GM18519 (cell line): ENCODE data around the gene TPP1.

Experiments
- ATAC-seq: cut with Tn5 transposase; IDR thresholded peaks from one replicate; pipeline ENCODE4 v1.9.1; 2021; ENCODE audit warnings: mild to moderate bottlenecking, moderate library complexity; ENCODE audit not compliant: unreplicated experiment, low FRiP score

The TPP1 gene

GRCh38 chr11:6612213-6613041 is 6.8 kb downstream of the TPP1 start, which contains the start of gene TAF10:
TSS of gene TAF10 (minus strand) at chr11:6612216. CDS start at chr11:6612189, 27 bp downstream.
- peak; percentile 80 for ATAC-seq

GRCh38 chr11:6611963-6612212 is 7.3 kb downstream of the TPP1 start:
- ATAC-seq = peak; percentile 11

- ATAC-seq = no peak
Observed at GRCh38 chr11:6611092-6611962, 7.9 kb downstream of the TPP1 start.

- ATAC-seq = no peak
Observed at GRCh38 chr11:6610591-6610990, 8.6 kb downstream of the TPP1 start.

- no peak for ATAC-seq
Observed at GRCh38 chr11:6609502-6610015, 9.7 kb downstream of the TPP1 start.

- ATAC-seq = no peak
Observed at GRCh38 chr11:6608726-6609501, 10.3 kb downstream of the TPP1 start.

GRCh38 chr11:6608011-6608410 is 11.2 kb downstream of the TPP1 start:
- no peak for ATAC-seq

- ATAC-seq = no peak
Observed at GRCh38 chr11:6607190-6607795, 11.9 kb downstream of the TPP1 start.

GRCh38 chr11:6606471-6607189 is 12.6 kb downstream of the TPP1 start:
- ATAC-seq = peak; percentile 31

GRCh38 chr11:6604790-6605189 is 14.4 kb downstream of the TPP1 start:
- no peak for ATAC-seq

GRCh38 chr11:6604081-6604626 is 15.1 kb downstream of the TPP1 start:
- peak; percentile 37 for ATAC-seq

GRCh38 chr11:6603287-6604080 is 15.7 kb downstream of the TPP1 start, which contains the start of the genes ILK and RRP8:
TSS of gene ILK (plus strand) at chr11:6603774. CDS start at chr11:6604272, 498 bp downstream.
TSS of gene RRP8 (minus strand) at chr11:6603616. CDS start at chr11:6603502, 114 bp downstream.
- peak; percentile 61 for ATAC-seq

GRCh38 chr11:6602096-6602940 is 16.9 kb downstream of the TPP1 start:
- no peak for ATAC-seq

- no peak for ATAC-seq
Observed at GRCh38 chr11:6601041-6601461, 18.2 kb downstream of the TPP1 start.

GRCh38 chr11:6599881-6600390 is 19.3 kb downstream of the TPP1 start:
- no peak for ATAC-seq

GRCh38 chr11:6599449-6599848 is 19.8 kb downstream of the TPP1 start:
- no peak for ATAC-seq

GRCh38 chr11:6598555-6598954 is 20.7 kb downstream of the TPP1 start:
- no peak for ATAC-seq
